Activated gamma-delta T cell (primary cell): Measurements from ENCODE around the gene UBASH3A.
A peak's percentile ranks its signal among the peaks of the same experiment; 100 is the strongest.

Source experiments
- DNase-seq: peaks from one replicate; lab custom pipeline; 2025; lab: John Stamatoyannopoulos, UW

Gene UBASH3A

GRCh38 chr21:42411197-42411869, 7.6 kb downstream of the UBASH3A start:
- DNase-seq = no peak

- no peak for DNase-seq
Measured at GRCh38 chr21:42411891-42412635, 8.4 kb downstream of the UBASH3A start.

- no peak for DNase-seq
Measured at GRCh38 chr21:42412636-42412933, 8.9 kb downstream of the UBASH3A start.

GRCh38 chr21:42413093-42413492, 9.4 kb downstream of the UBASH3A start:
- DNase-seq = no peak

- DNase-seq = no peak
Measured at GRCh38 chr21:42413500-42413899, 9.8 kb downstream of the UBASH3A start.

- DNase-seq = no peak
Measured at GRCh38 chr21:42414066-42414465, 10.4 kb downstream of the UBASH3A start.

- no peak for DNase-seq
Measured at GRCh38 chr21:42414553-42414927, 10.8 kb downstream of the UBASH3A start.

GRCh38 chr21:42414928-42415769, 11.4 kb downstream of the UBASH3A start:
- peak; percentile 20 for DNase-seq

- no peak for DNase-seq
Measured at GRCh38 chr21:42417533-42417932, 13.8 kb downstream of the UBASH3A start.

GRCh38 chr21:42418886-42419285, 15.2 kb downstream of the UBASH3A start:
- DNase-seq = no peak

- DNase-seq = no peak
Measured at GRCh38 chr21:42419845-42420244, 16.1 kb downstream of the UBASH3A start.

GRCh38 chr21:42421018-42421793, 17.5 kb downstream of the UBASH3A start:
- no peak for DNase-seq

GRCh38 chr21:42423197-42423675, 19.5 kb downstream of the UBASH3A start:
- DNase-seq = no peak

- DNase-seq = no peak
Measured at GRCh38 chr21:42423685-42424084, 20.0 kb downstream of the UBASH3A start.

- peak; percentile 59 for DNase-seq
Measured at GRCh38 chr21:42424914-42425541, 21.3 kb downstream of the UBASH3A start.

GRCh38 chr21:42425591-42425990, 21.9 kb downstream of the UBASH3A start:
- no peak for DNase-seq

- DNase-seq = no peak
Measured at GRCh38 chr21:42426424-42426823, 22.7 kb downstream of the UBASH3A start.

- no peak for DNase-seq
Measured at GRCh38 chr21:42426876-42427480, 23.3 kb downstream of the UBASH3A start.

GRCh38 chr21:42427809-42428419, 24.2 kb downstream of the UBASH3A start:
- no peak for DNase-seq

- no peak for DNase-seq
Measured at GRCh38 chr21:42429021-42429420, 25.3 kb downstream of the UBASH3A start.

- no peak for DNase-seq
Measured at GRCh38 chr21:42429856-42430255, 26.2 kb downstream of the UBASH3A start.
